Measurements from ENCODE around the gene SMAD4. TPM values are rescaled to one million over a fixed set of nuclear protein-coding genes. Genes with fewer than 3 reads are reported as not detected.

The SMAD4 gene
- total RNA-seq, 4 donors from 2014 or later, result 86.7 to 104 (median 98.6) TPM

GRCh38 chr18:51009072-51009471, 20.9 kb upstream of the SMAD4 start:
- ATAC-seq (ENCODE audit: low FRiP score), result no peak

DNA sequence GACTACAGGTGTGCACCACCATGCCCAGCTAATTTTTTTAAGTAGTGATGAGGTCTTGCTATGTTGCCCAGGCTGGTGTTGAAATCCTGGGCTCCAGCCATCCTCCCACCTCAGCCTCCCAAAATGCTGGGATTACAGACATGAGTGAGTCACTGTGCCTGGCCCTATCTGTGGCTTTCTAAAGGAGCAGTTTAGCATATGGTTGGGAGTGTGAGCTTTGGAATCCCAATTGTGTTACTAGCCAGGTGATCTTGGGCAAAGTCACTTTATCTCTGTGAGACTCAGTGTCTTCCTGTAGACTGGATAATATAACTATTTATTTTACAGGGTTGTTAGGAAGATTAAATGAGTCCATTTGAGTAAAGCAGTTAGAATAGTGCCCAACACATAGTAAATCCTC, 19.8 kb upstream of the SMAD4 start:
- TF ChIP-seq CTCF (IDR thresholded peaks at IDR 0.05), result no peak
- no peak for DNase-seq (ENCODE audit: low spot score)
- ATAC-seq (ENCODE audit: low FRiP score), result no peak

More at GRCh38 chr18:51009072-51009471, 20.9 kb upstream of the SMAD4 start:
- TF ChIP-seq CTCF (IDR thresholded peaks at IDR 0.05), result no peak
- DNase-seq (ENCODE audit: low spot score), result no peak

GRCh38 chr18:51011709-51012108, 18.3 kb upstream of the SMAD4 start:
- TF ChIP-seq CTCF (IDR thresholded peaks at IDR 0.05), result no peak
- no peak for ATAC-seq (ENCODE audit: low FRiP score)
- DNase-seq (ENCODE audit: low spot score), result no peak

GRCh38 chr18:51012441-51012840, 17.6 kb upstream of the SMAD4 start:
- no peak for ATAC-seq (ENCODE audit: low FRiP score)
- DNase-seq (ENCODE audit: low spot score), result no peak
- no peak for TF ChIP-seq CTCF (IDR thresholded peaks at IDR 0.05)

GRCh38 chr18:51013259-51013658, 16.8 kb upstream of the SMAD4 start:
- no peak for DNase-seq (ENCODE audit: low spot score)
- TF ChIP-seq CTCF (IDR thresholded peaks at IDR 0.05), result no peak
- ATAC-seq (ENCODE audit: low FRiP score), result no peak

- TF ChIP-seq CTCF (IDR thresholded peaks at IDR 0.05), result no peak
- no peak for DNase-seq (ENCODE audit: low spot score)
- no peak for ATAC-seq (ENCODE audit: low FRiP score)
Observed at GRCh38 chr18:51017140-51017879, 12.7 kb upstream of the SMAD4 start.

DNA sequence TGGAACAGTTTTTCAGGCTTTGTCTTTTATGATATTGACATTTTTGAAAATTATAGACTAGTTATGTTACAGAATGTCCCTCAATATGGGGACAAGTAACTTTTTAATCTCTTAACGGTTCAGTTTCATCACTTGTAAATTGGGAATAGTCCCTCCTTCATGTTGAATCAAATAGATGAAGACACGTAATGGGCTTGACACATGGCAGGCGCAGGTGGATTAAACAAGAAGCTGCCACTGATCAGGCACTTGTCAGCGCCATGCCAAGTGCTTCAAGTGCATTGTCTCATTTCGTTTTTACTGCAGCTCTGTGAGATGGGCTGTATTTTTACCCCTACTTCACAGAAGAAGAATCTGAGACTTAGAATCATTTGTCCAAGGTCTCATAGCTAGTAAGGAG, 9.5 kb upstream of the SMAD4 start:
- ATAC-seq (ENCODE audit: low FRiP score) (no peak), DNase-seq (ENCODE audit: low spot score) (no peak)
- no peak for TF ChIP-seq CTCF (IDR thresholded peaks at IDR 0.05)

Measured in omental fat pad (tissue), 4 donors.